CD14-positive monocyte (primary cell): ENCODE measurements around the gene BACH2. TPM values are rescaled to one million over a fixed set of nuclear protein-coding genes. Genes with fewer than 3 reads are reported as not detected.
A peak's percentile ranks its signal among the peaks of the same experiment; 100 is the strongest.
"Not testable (repeated sequence)": the region's sequence is repeated elsewhere in the genome, so short reads cannot be mapped to it uniquely, and the experiment has no call there.

ENCODE experiments used
- DNase-seq, 3 donors: peaks; one replicate each; pipeline ENCODE4 v3.0.0-alpha.2; 2011 to 2022
- H2AFZ ChIP-seq: 2 replicates; pipeline ENCODE4 v1.6.0; 2012; ENCODE audit warnings: mild to moderate bottlenecking, low read depth, low read length, inconsistent platforms; ENCODE audit not compliant: insufficient read depth, poor library complexity, severe bottlenecking
- H3K27ac ChIP-seq, 2 donors: 1 replicate in 1 of 2; 2 replicates in 1 of 2; pipeline ENCODE4 v1.5.1; 2012 to 2013; ENCODE audit warnings: low read length in 2 of 2, control low read depth in 1 of 2, inconsistent platforms in 1 of 2, low read depth in 1 of 2, mild to moderate bottlenecking in 1 of 2
- H3K27me3 ChIP-seq, 2 donors: one replicate each; pipeline versions ENCODE4 v1.6.0 to v1.6.1; 2011 to 2013; ENCODE audit warnings: low read length in 2 of 2; ENCODE audit not compliant: control insufficient read depth in 2 of 2, insufficient read depth in 2 of 2
- H3K36me3 ChIP-seq, 2 donors: replicated peaks in 1 of 2; 1 replicate in 1 of 2; 2 replicates in 1 of 2; pipeline versions ENCODE4 v1.5.1 to v1.6.1; 2012 to 2013; ENCODE audit warnings: low read length in 2 of 2, control low read depth in 1 of 2, inconsistent platforms in 1 of 2, mild to moderate bottlenecking in 1 of 2; ENCODE audit not compliant: insufficient read depth in 2 of 2, control insufficient read depth in 1 of 2
- H3K4me1 ChIP-seq, 2 donors: 1 replicate in 1 of 2; 2 replicates in 1 of 2; pipeline versions ENCODE4 v1.5.1 to v1.6.1; 2012 to 2013; ENCODE audit warnings: low read length in 2 of 2, control low read depth in 1 of 2, inconsistent platforms in 1 of 2, mild to moderate bottlenecking in 1 of 2, moderate library complexity in 1 of 2; ENCODE audit not compliant: insufficient read depth in 2 of 2, control insufficient read depth in 1 of 2
- H3K4me2 ChIP-seq: replicated peaks from 2 replicates; pipeline ENCODE3; 2012; ENCODE audit warnings: low read length, moderate library complexity, mild to moderate bottlenecking; ENCODE audit not compliant: poor library complexity, severe bottlenecking; ENCODE audit errors: extremely low read depth
- H3K4me3 ChIP-seq, 3 experiments: fragments of 200-600 bp in 1 of 3; sonication (generic) in 1 of 3; replicated peaks in 1 of 3; 1 replicate in 2 of 3; 2 replicates in 1 of 3; pipeline ENCODE4 v1.5.1; 2011 to 2013; ENCODE audit warnings: low read length in 3 of 3, mild to moderate bottlenecking in 3 of 3, control low read depth in 2 of 3, low read depth in 2 of 3, inconsistent platforms in 1 of 3, moderate library complexity in 1 of 3
- H3K79me2 ChIP-seq: 2 replicates; pipeline ENCODE4 v1.6.0; 2012; ENCODE audit warnings: mild to moderate bottlenecking, control low read depth, inconsistent platforms, low read length, moderate library complexity; ENCODE audit not compliant: insufficient read depth
- H3K9ac ChIP-seq: 2 replicates; pipeline ENCODE4 v1.6.0; 2017; ENCODE audit warnings: low read length, mild to moderate bottlenecking; ENCODE audit not compliant: insufficient read depth, poor library complexity, severe bottlenecking
- H3K9me3 ChIP-seq, 2 donors: replicated peaks in 1 of 2; 1 replicate in 1 of 2; 2 replicates in 1 of 2; pipeline versions ENCODE4 v1.5.1 to v1.6.1; 2012 to 2013; ENCODE audit warnings: low read length in 2 of 2, control low read depth in 1 of 2; ENCODE audit not compliant: control insufficient read depth in 1 of 2, insufficient read depth in 1 of 2
- H4K20me1 ChIP-seq: 2 replicates; pipeline ENCODE4 v1.6.0; 2012; ENCODE audit warnings: mild to moderate bottlenecking, low read length, control low read depth, moderate library complexity; ENCODE audit not compliant: insufficient read depth
- H3K27ac Mint-ChIP-seq, 7 donors: one replicate each; pipeline ENCODE4 v1.8.0; 2020; ENCODE audit warnings: mild to moderate bottlenecking in 7 of 7, mixed read lengths in 7 of 7, moderate library complexity in 6 of 7, inconsistent platforms in 2 of 7
- H3K27me3 Mint-ChIP-seq, 3 donors: one replicate each; pipeline ENCODE4 v1.8.0; 2021 to 2022; ENCODE audit warnings: low read depth in 3 of 3, mild to moderate bottlenecking in 3 of 3, mixed read lengths in 3 of 3, moderate library complexity in 3 of 3, inconsistent platforms in 1 of 3
- H3K36me3 Mint-ChIP-seq, 2 donors: one replicate each; pipeline ENCODE4 v1.8.0; 2020; ENCODE audit warnings: mixed read lengths in 2 of 2, inconsistent platforms in 1 of 2, mild to moderate bottlenecking in 1 of 2
- H3K4me1 Mint-ChIP-seq: one replicate; pipeline ENCODE4 v1.8.0; 2020; ENCODE audit warnings: mild to moderate bottlenecking, mixed read lengths
- H3K4me3 Mint-ChIP-seq, 2 donors: one replicate each; pipeline ENCODE4 v1.8.0; 2020; ENCODE audit warnings: mild to moderate bottlenecking in 2 of 2, mixed read lengths in 2 of 2, moderate library complexity in 1 of 2
- H3K9me3 Mint-ChIP-seq, 7 donors: one replicate each; pipeline ENCODE4 v1.8.0; 2020 to 2022; ENCODE audit warnings: mixed read lengths in 7 of 7, mild to moderate bottlenecking in 6 of 7, moderate library complexity in 6 of 7, inconsistent platforms in 2 of 7
- CTCF ChIP-seq: fragments of 200-600 bp; IDR thresholded peaks from one replicate; pipeline ENCODE4 v1.8.0; 2022; ENCODE audit warnings: antibody characterized with exemption, mild to moderate bottlenecking
- WGBS: methylation state at CpG from one replicate; pipeline ENCODE4 v1.1.5; 2013; ENCODE audit warnings: missing lambda C conversion rate; ENCODE audit not compliant: insufficient coverage; 5-methylcytosine and 5-hydroxymethylcytosine counted together
- intact Hi-C, 2 donors: fragments of 100-400 bp; cut with micrococcal nuclease; formaldehyde crosslinking; loops; one replicate each; pipeline versions ENCODE4 v1.15.0 to v1.15.1; 2023
- polyA plus RNA-seq, 3 donors: library from polyadenylated mRNA; depleted of rRNA in 1 of 3; unstranded in 2 of 3; stranded (reverse) in 1 of 3; fragments of 300-500 nt in 2 of 3; fragments of >200 nt in 1 of 3; fragmentation: Illumina TruSeq in 2 of 3; gene quantifications; 1 replicate in 2 of 3; 2 replicates in 1 of 3; pipeline ENCODE4 v1.2.3, GENCODE V29; 2012 to 2021

Gene BACH2
- polyA plus RNA-seq, 3 donors = 0.04 to 0.09 (median 0.05) TPM

DNA sequence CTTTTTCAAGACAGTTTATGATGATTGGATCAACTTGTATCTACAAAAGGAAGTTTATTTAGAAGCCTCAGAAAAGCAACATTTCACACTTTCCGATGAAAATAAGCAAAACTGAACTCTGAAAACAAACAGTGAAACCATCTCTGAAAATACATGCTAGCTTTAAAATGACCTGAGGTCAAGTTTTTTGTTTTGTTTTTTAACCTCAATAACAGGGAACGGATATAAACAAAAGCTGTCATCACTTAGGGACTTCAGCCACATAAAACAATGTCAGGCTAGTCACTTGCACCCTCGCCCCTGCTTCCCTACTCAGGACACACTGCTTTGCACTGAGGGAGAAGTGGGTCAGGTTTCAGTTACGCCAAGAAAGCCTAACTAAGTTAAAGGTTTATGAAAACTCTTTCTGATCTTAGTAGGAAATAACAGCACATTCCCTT is 11.6 kb downstream of the BACH2 start:
- Histone ChIP-seq H3K4me1 (peaks cover 26% of the 10 kb centered on the region in 2 donors), H3K79me2 (no peaks in the 10 kb centered on the region), H3K27me3 (no peaks in the 10 kb centered on the region), H3K4me2 (peak overlapping the region; percentile 71), H3K36me3 (no peaks in the 10 kb centered on the region), H3K27ac (peak overlapping the region in 1 of 2 donors; percentile 20), H3K9me3 (peaks cover 0 to 4% of the 10 kb centered on the region in 2 donors), H3K9ac (peak overlapping the region; percentile 22), H3K4me3 (peak overlapping the region; percentile 4 to 54 (median 13)), H2AFZ (peak overlapping the region; percentile 5), H4K20me1 (no peaks in the 10 kb centered on the region)
- TF ChIP-seq CTCF = no peak
- H3K4me3 Mint-ChIP-seq = peak overlapping the region; percentile 69 to 75
- intact Hi-C loops = no loop called here
- no CpG with 5 or more reads among the region's 4 CpGs for WGBS
- peaks cover 0 to 6% (median 5%) of the 10 kb centered on the region in 7 donors for H3K9me3 Mint-ChIP-seq
- H3K4me1 Mint-ChIP-seq = peaks cover 28% of the 10 kb centered on the region
- no peaks in the 10 kb centered on the region for H3K36me3 Mint-ChIP-seq
- peaks cover 2 to 6% (median 3%) of the 10 kb centered on the region in 3 donors for H3K27me3 Mint-ChIP-seq
- no peak for DNase-seq
- H3K27ac Mint-ChIP-seq = peak overlapping the region in 5 of 7 donors; percentile 47 to 92 (median 74)

- WGBS = 9% methylated on average over 2 of the region's 11 CpGs
- Mint-ChIP-seq H3K9me3 (peaks cover 0 to 6% (median 5%) of the 10 kb centered on the region in 7 donors), H3K27ac (peak overlapping the region in 6 of 7 donors; percentile 48 to 75 (median 64)), H3K36me3 (no peaks in the 10 kb centered on the region), H3K4me1 (peaks cover 28% of the 10 kb centered on the region), H3K4me3 (peak overlapping the region; percentile 69 to 75), H3K27me3 (peaks cover 0 to 6% (median 3%) of the 10 kb centered on the region in 3 donors)
- no peaks in the 10 kb centered on the region for H3K36me3 ChIP-seq
- peak overlapping the region; percentile 5 for H2AFZ ChIP-seq
- H3K4me1 ChIP-seq = peaks cover 26% of the 10 kb centered on the region in 2 donors
- H3K4me2 ChIP-seq = peak overlapping the region; percentile 71
- H3K79me2 ChIP-seq = no peaks in the 10 kb centered on the region
- no peak overlapping the region for H3K9ac ChIP-seq
- intact Hi-C loops = loop anchor here in 1 of 2 donors (1.0 kb wide), 1 partner anchor 66 kb away; no protein-coding TSS in a partner anchor
- DNase-seq = peak in 2 of 3 donors; percentile 30 to 61
- peak overlapping the region; percentile 12 to 54 (median 37) for H3K4me3 ChIP-seq
- TF ChIP-seq CTCF = no peak
- peaks cover 0 to 4% of the 10 kb centered on the region in 2 donors for H3K9me3 ChIP-seq
- H3K27ac ChIP-seq = no peak overlapping the region
- no peaks in the 10 kb centered on the region for H3K27me3 ChIP-seq
- H4K20me1 ChIP-seq = no peaks in the 10 kb centered on the region
These were observed 12.2 kb downstream of the BACH2 start for GRCh38 chr6:90284236-90285041.

DNA sequence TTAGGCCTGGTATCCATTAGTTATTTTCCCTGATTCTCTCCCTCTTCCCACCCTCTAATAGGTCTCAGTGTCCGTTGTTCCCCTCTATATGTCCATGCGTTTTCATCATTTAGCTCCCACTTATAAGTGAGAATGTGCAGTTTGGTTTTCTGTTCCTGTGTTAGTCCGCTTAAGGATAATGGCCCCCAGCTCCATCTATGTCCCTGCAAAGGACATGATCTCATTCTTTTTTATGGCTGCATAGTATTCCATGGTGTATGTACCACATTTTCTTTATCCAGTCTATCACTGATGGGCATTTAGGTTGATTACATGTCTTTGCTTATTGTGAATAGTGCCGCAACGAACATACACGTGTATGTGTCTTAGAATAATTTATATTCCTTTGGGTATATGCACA is 14.4 kb downstream of the BACH2 start:
- H3K27me3 Mint-ChIP-seq, H4K20me1 ChIP-seq, DNase-seq, H3K79me2 ChIP-seq, H3K27me3 ChIP-seq, H2AFZ ChIP-seq, intact Hi-C loops, H3K4me3 Mint-ChIP-seq, H3K36me3 Mint-ChIP-seq, H3K9me3 Mint-ChIP-seq, H3K27ac ChIP-seq, H3K4me2 ChIP-seq, H3K9ac ChIP-seq, H3K9me3 ChIP-seq, H3K36me3 ChIP-seq, H3K4me3 ChIP-seq, H3K27ac Mint-ChIP-seq: not testable (repeated sequence)
- H3K4me1 Mint-ChIP-seq = peaks cover 28% of the 10 kb centered on the region
- H3K4me1 ChIP-seq = peaks cover 26% of the 10 kb centered on the region in 2 donors
- WGBS = no CpG with 5 or more reads among the region's 6 CpGs
